Jurkat, Clone E6-1 (cell line): Measurements from ENCODE around the gene RECQL.
A peak's percentile ranks its signal among the peaks of the same experiment; 100 is the strongest.
"Not testable (repeated sequence)": the region's sequence is repeated elsewhere in the genome, so short reads cannot be mapped to it uniquely, and the experiment has no call there.

Experiments used
- DNase-seq: peaks from one replicate; pipeline ENCODE4 v3.0.0-alpha.2; 2011; ENCODE audit warnings: low read depth, low spot score
- H3K4me3 ChIP-seq: 2 replicates; pipeline ENCODE4 v1.5.1; 2011; ENCODE audit warnings: mild to moderate bottlenecking, low read length, control low read depth, moderate library complexity

RECQL gene

GRCh38 chr12:21439347-21439746 is 62.1 kb downstream of the RECQL start:
- DNase-seq = no peak
- no peak overlapping the region for H3K4me3 ChIP-seq

GRCh38 chr12:21438643-21439042 is 62.8 kb downstream of the RECQL start:
- DNase-seq = no peak
- H3K4me3 ChIP-seq = peak overlapping the region; percentile 73

- no peak for DNase-seq
- no peak overlapping the region for H3K4me3 ChIP-seq
Observed at GRCh38 chr12:21434699-21435098, 66.7 kb downstream of the RECQL start.

GRCh38 chr12:21433525-21433924 is 67.9 kb downstream of the RECQL start:
- H3K4me3 ChIP-seq = no peak overlapping the region
- no peak for DNase-seq

- H3K4me3 ChIP-seq = no peak overlapping the region
- DNase-seq = no peak
Observed at GRCh38 chr12:21429994-21430393, 71.4 kb downstream of the RECQL start.

GRCh38 chr12:21428241-21428640 is 73.2 kb downstream of the RECQL start:
- no peak overlapping the region for H3K4me3 ChIP-seq
- no peak for DNase-seq

GRCh38 chr12:21419009-21419699 is 82.3 kb downstream of the RECQL start:
- not testable (repeated sequence) for H3K4me3 ChIP-seq, DNase-seq
